Right lobe of liver (tissue), 4 donors: Measurements from ENCODE around the gene AHI1.

Source experiments
- CTCF ChIP-seq, 4 donors: fragments of 200-600 bp in 3 of 4; fragments of 450-650 bp in 1 of 4; IDR thresholded peaks; one replicate each; pipeline versions ENCODE4 v1.5.1 to v1.8.0; 2016 to 2022; ENCODE audit warnings: antibody characterized with exemption in 4 of 4, mild to moderate bottlenecking in 2 of 4
- POLR2A ChIP-seq: fragments of 450-650 bp; IDR thresholded peaks from one replicate; pipeline ENCODE4 v1.6.1; 2017; ENCODE audit warnings: antibody characterized with exemption, mild to moderate bottlenecking
- donor health status: DM: no; HTN: no; CAD: no.
- donor health status: DM: no; HTN: no; CAD: no.
- donor health status: DM: no; HTN: yes; CAD: no.

DNA sequence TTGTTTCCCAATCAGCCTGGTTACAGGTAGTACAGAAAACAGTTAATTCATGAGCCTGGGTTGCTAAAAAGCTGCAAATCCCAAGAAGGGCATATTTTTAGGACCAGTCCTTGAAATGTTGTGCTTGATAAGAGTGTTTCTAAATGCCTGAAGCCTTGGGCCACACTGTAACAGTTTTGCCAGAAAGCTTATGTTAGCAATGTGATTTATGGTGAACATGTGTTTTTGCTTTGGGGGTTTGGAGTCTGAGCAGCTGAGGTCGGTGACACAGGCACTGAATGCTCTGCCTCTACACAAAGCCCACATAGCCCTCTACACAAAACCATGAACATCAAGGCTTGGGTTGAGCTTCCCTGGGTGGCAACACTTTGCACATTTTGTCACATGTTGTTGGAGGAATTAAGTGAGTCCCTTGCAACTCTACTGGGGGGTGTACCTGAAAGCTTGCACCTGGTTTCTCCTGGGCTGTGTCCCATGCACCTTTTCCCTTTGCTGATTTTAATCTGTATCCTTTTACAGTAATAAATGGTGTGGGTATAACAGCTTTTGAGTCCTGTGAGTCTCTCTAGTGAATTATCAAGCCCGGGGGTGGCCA is 22.2 kb downstream of the AHI1 start:
- no peak for TF ChIP-seq CTCF (IDR thresholded peaks at IDR 0.05)
- TF ChIP-seq POLR2A, result no peak
